ENCODE data around the gene DNMT3A.

The DNMT3A gene

GRCh38 chr2:25342372-25343186 lies 854 bp upstream of the DNMT3A start:
- H3K27ac Mint-ChIP-seq: peak overlapping the region; percentile 77
- DNase-seq: peak; percentile 87

GRCh38 chr2:25341011-25341727 lies 556 bp downstream of the DNMT3A start:
- Mint-ChIP-seq H3K27me3 (no peaks in the 10 kb centered on the region), H3K4me1 (peaks cover 62% of the 10 kb centered on the region), H3K4me3 (no peak overlapping the region), H3K36me3 (ENCODE audit: low read depth) (no peaks in the 10 kb centered on the region), H3K9me3 (no peaks in the 10 kb centered on the region), H3K27ac (no peak overlapping the region)
- peak; percentile 3 for ATAC-seq
- DNase-seq: peak; percentile 36

More at GRCh38 chr2:25342372-25343186, 854 bp upstream of the DNMT3A start:
- no peaks in the 10 kb centered on the region for H3K27me3 Mint-ChIP-seq
- H3K36me3 Mint-ChIP-seq (ENCODE audit: low read depth): peaks cover 1% of the 10 kb centered on the region
- H3K4me1 Mint-ChIP-seq: peaks cover 58% of the 10 kb centered on the region
- ATAC-seq: peak; percentile 80
- no peaks in the 10 kb centered on the region for H3K9me3 Mint-ChIP-seq
- peak overlapping the region; percentile 80 for H3K4me3 Mint-ChIP-seq

- Mint-ChIP-seq H3K4me1 (peaks cover 64% of the 10 kb centered on the region), H3K36me3 (ENCODE audit: low read depth) (no peaks in the 10 kb centered on the region), H3K9me3 (no peaks in the 10 kb centered on the region), H3K27me3 (no peaks in the 10 kb centered on the region), H3K4me3 (peak overlapping the region; percentile 70), H3K27ac (peak overlapping the region; percentile 60)
- peak; percentile 44 for DNase-seq
- ATAC-seq: no peak
These were observed 1.4 kb downstream of the DNMT3A start for GRCh38 chr2:25340181-25340921.

GRCh38 chr2:25339791-25340180 lies 1.9 kb downstream of the DNMT3A start:
- peaks cover 65% of the 10 kb centered on the region for H3K4me1 Mint-ChIP-seq
- ATAC-seq (no peak), DNase-seq (no peak)
- peak overlapping the region; percentile 70 for H3K4me3 Mint-ChIP-seq
- H3K27me3 Mint-ChIP-seq: no peaks in the 10 kb centered on the region
- no peaks in the 10 kb centered on the region for H3K9me3 Mint-ChIP-seq
- H3K36me3 Mint-ChIP-seq (ENCODE audit: low read depth): no peaks in the 10 kb centered on the region
- H3K27ac Mint-ChIP-seq: peak overlapping the region; percentile 60

GRCh38 chr2:25339211-25339674 lies 2.5 kb downstream of the DNMT3A start:
- DNase-seq: no peak
- Mint-ChIP-seq H3K9me3 (no peaks in the 10 kb centered on the region), H3K27me3 (no peaks in the 10 kb centered on the region), H3K4me3 (peak overlapping the region; percentile 70), H3K4me1 (peaks cover 67% of the 10 kb centered on the region), H3K27ac (peak overlapping the region; percentile 86), H3K36me3 (ENCODE audit: low read depth) (no peaks in the 10 kb centered on the region)
- no peak for ATAC-seq

- H3K36me3 Mint-ChIP-seq (ENCODE audit: low read depth): no peaks in the 10 kb centered on the region
- peaks cover 71% of the 10 kb centered on the region for H3K4me1 Mint-ChIP-seq
- ATAC-seq (no peak), DNase-seq (no peak)
- H3K27me3 Mint-ChIP-seq: no peaks in the 10 kb centered on the region
- H3K27ac Mint-ChIP-seq: peak overlapping the region; percentile 86
- H3K4me3 Mint-ChIP-seq: peak overlapping the region; percentile 70
- H3K9me3 Mint-ChIP-seq: no peaks in the 10 kb centered on the region
These were observed 3.3 kb downstream of the DNMT3A start for GRCh38 chr2:25338401-25338800.

GRCh38 chr2:25337891-25338290 lies 3.8 kb downstream of the DNMT3A start:
- peaks cover 71% of the 10 kb centered on the region for H3K4me1 Mint-ChIP-seq
- no peaks in the 10 kb centered on the region for H3K9me3 Mint-ChIP-seq
- peak overlapping the region; percentile 86 for H3K27ac Mint-ChIP-seq
- ATAC-seq: no peak
- no peak for DNase-seq
- H3K4me3 Mint-ChIP-seq: peak overlapping the region; percentile 54
- no peaks in the 10 kb centered on the region for H3K27me3 Mint-ChIP-seq
- H3K36me3 Mint-ChIP-seq (ENCODE audit: low read depth): no peaks in the 10 kb centered on the region

GRCh38 chr2:25337276-25337675 lies 4.4 kb downstream of the DNMT3A start:
- Mint-ChIP-seq H3K36me3 (ENCODE audit: low read depth) (no peaks in the 10 kb centered on the region), H3K9me3 (no peaks in the 10 kb centered on the region), H3K27ac (peak overlapping the region; percentile 86), H3K4me1 (peaks cover 73% of the 10 kb centered on the region), H3K27me3 (no peaks in the 10 kb centered on the region), H3K4me3 (peak overlapping the region; percentile 54)
- ATAC-seq: no peak
- DNase-seq: no peak

- Mint-ChIP-seq H3K27ac (peak overlapping the region; percentile 86), H3K9me3 (no peaks in the 10 kb centered on the region), H3K4me3 (peak overlapping the region; percentile 43), H3K4me1 (peaks cover 82% of the 10 kb centered on the region), H3K36me3 (ENCODE audit: low read depth) (peaks cover 2% of the 10 kb centered on the region), H3K27me3 (no peaks in the 10 kb centered on the region)
- DNase-seq (no peak), ATAC-seq (no peak)
These were observed 5.3 kb downstream of the DNMT3A start for GRCh38 chr2:25336383-25336841.

GRCh38 chr2:25335971-25336370 lies 5.8 kb downstream of the DNMT3A start:
- no peak overlapping the region for H3K4me3 Mint-ChIP-seq
- H3K27ac Mint-ChIP-seq: no peak overlapping the region
- ATAC-seq (no peak), DNase-seq (no peak)
- peaks cover 86% of the 10 kb centered on the region for H3K4me1 Mint-ChIP-seq
- no peaks in the 10 kb centered on the region for H3K27me3 Mint-ChIP-seq
- peaks cover 6% of the 10 kb centered on the region for H3K36me3 Mint-ChIP-seq (ENCODE audit: low read depth)
- no peaks in the 10 kb centered on the region for H3K9me3 Mint-ChIP-seq

GRCh38 chr2:25335204-25335603 lies 6.5 kb downstream of the DNMT3A start:
- DNase-seq: no peak
- H3K9me3 Mint-ChIP-seq: no peaks in the 10 kb centered on the region
- peaks cover 92% of the 10 kb centered on the region for H3K4me1 Mint-ChIP-seq
- H3K4me3 Mint-ChIP-seq: peak overlapping the region; percentile 1
- H3K36me3 Mint-ChIP-seq (ENCODE audit: low read depth): peaks cover 9% of the 10 kb centered on the region
- H3K27ac Mint-ChIP-seq: peak overlapping the region; percentile 55
- H3K27me3 Mint-ChIP-seq: no peaks in the 10 kb centered on the region
- no peak for ATAC-seq

- H3K4me1 Mint-ChIP-seq: peaks cover 93% of the 10 kb centered on the region
These were observed 7.2 kb downstream of the DNMT3A start for GRCh38 chr2:25334482-25334881.

GRCh38 chr2:25333981-25334380 lies 7.7 kb downstream of the DNMT3A start:
- no peak for ATAC-seq
- no peaks in the 10 kb centered on the region for H3K9me3 Mint-ChIP-seq
- no peaks in the 10 kb centered on the region for H3K27me3 Mint-ChIP-seq
- peaks cover 9% of the 10 kb centered on the region for H3K36me3 Mint-ChIP-seq (ENCODE audit: low read depth)
- DNase-seq: no peak
- peaks cover 88% of the 10 kb centered on the region for H3K4me1 Mint-ChIP-seq
- H3K27ac Mint-ChIP-seq: peak overlapping the region; percentile 55
- H3K4me3 Mint-ChIP-seq: no peak overlapping the region

More at GRCh38 chr2:25334482-25334881, 7.2 kb downstream of the DNMT3A start:
- H3K36me3 Mint-ChIP-seq (ENCODE audit: low read depth): peaks cover 9% of the 10 kb centered on the region
- peak overlapping the region; percentile 1 for H3K4me3 Mint-ChIP-seq
- DNase-seq (no peak), ATAC-seq (no peak)
- peak overlapping the region; percentile 55 for H3K27ac Mint-ChIP-seq
- H3K9me3 Mint-ChIP-seq: no peaks in the 10 kb centered on the region
- no peaks in the 10 kb centered on the region for H3K27me3 Mint-ChIP-seq

GRCh38 chr2:25332571-25332970 lies 9.2 kb downstream of the DNMT3A start:
- Mint-ChIP-seq H3K9me3 (peaks cover 4% of the 10 kb centered on the region), H3K36me3 (ENCODE audit: low read depth) (peaks cover 14% of the 10 kb centered on the region), H3K27ac (peak overlapping the region; percentile 83), H3K27me3 (no peaks in the 10 kb centered on the region), H3K4me1 (peaks cover 77% of the 10 kb centered on the region), H3K4me3 (no peak overlapping the region)
- DNase-seq (no peak), ATAC-seq (no peak)
